Measurements from ENCODE around the gene DPP4. TPM values are rescaled to one million over a fixed set of nuclear protein-coding genes. Genes with fewer than 3 reads are reported as not detected.

The DPP4 gene
- total and polyA plus RNA-seq, 7 donors: 1.2 to 11.9 (median 6.9) TPM

GRCh38 chr2:162090109-162090508 is 16.1 kb upstream of the DPP4 start:
- Histone ChIP-seq H3K4me1 (no peaks in the 10 kb centered on the region), H3K27me3 (no peaks in the 10 kb centered on the region), H3K9me3 (no peaks in the 10 kb centered on the region), H3K36me3 (no peaks in the 10 kb centered on the region), H3K4me3 (no peak overlapping the region), H3K27ac (no peak overlapping the region)
- TF ChIP-seq POLR2AphosphoS5 (IDR thresholded peaks at IDR 0.05) (no peak), POLR2A (IDR thresholded peaks at IDR 0.05) (no peak), EP300 (IDR thresholded peaks at IDR 0.05) (no peak)
- TF ChIP-seq, protein P1, sequence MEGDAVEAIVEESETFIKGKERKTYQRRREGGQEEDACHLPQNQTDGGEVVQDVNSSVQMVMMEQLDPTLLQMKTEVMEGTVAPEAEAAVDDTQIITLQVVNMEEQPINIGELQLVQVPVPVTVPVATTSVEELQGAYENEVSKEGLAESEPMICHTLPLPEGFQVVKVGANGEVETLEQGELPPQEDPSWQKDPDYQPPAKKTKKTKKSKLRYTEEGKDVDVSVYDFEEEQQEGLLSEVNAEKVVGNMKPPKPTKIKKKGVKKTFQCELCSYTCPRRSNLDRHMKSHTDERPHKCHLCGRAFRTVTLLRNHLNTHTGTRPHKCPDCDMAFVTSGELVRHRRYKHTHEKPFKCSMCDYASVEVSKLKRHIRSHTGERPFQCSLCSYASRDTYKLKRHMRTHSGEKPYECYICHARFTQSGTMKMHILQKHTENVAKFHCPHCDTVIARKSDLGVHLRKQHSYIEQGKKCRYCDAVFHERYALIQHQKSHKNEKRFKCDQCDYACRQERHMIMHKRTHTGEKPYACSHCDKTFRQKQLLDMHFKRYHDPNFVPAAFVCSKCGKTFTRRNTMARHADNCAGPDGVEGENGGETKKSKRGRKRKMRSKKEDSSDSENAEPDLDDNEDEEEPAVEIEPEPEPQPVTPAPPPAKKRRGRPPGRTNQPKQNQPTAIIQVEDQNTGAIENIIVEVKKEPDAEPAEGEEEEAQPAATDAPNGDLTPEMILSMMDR (IDR thresholded peaks at IDR 0.05): no peak
- intact Hi-C loops (cut with DNase I): no loop called here
- DNase-seq: no peak
- WGBS, 2 donors: 29 to 57% methylated on average over 1 of the region's 1 CpG

DNA sequence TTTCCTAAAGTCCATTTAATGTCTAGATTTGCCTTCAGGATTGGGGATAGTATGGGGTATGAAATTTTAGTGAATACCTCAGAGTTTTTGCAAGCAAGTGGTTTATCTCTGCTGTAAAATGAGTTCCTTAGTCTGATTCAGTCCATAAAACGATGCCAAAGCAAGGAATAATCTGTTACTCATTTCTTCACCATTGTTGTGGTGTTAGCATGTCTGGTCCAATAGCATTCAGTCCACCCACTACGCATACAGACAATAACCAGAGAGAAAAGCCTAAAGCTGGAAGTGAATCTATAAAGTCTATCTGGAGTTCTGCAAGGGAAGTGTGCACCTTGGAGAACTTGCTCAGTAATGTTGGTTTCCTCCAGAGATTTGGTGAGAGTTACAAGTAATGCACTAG is 12.9 kb upstream of the DPP4 start:
- intact Hi-C loops (cut with DNase I): no loop called here
- WGBS, 2 donors: 90% methylated on average over 2 of the region's 2 CpGs

DNA sequence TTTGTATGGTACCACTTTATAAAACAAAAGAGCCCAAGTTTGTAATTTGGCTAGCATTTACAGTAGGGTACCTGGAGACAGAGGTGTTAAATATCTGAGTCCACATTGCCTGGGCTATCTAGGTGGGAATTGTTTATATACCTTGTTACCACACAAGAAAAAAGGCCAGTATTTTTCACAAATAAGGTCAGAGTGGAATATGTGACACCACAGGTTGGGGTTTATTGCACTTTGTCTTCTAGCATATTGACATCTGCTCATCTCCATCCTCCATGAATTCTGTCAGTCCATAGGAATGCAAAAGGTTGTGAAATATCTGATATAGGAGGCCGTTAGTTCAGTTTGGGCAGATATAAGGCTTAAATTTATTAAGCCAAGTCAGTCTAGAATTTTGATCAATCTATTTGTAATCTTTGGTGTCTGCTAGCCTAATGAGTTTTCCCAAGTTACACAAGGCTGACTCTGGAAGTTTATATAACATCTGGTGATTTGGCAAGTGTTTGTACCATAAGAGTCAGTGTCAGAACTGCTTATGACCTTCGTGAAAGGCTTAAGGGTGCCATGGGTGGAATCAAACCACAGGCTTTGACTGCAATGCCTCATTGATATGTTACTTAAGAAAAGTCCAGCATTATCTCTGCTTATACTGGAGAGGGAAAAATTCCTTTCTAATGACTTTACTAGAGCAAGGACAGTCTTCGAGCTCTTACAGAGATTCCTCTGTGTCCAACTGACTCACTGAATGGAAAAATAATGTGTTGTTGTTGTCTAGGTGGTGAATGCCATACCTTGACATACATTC is 11.3 kb upstream of the DPP4 start:
- intact Hi-C loops (cut with DNase I): no loop called here
- peaks cover 0 to 15% (median 5%) of the 10 kb centered on the region in 4 donors for H3K4me1 ChIP-seq
- 81 to 84% methylated on average over 3 of the region's 3 CpGs for WGBS, 2 donors
- no peak overlapping the region for H3K4me3 ChIP-seq
- H3K36me3 ChIP-seq: no peaks in the 10 kb centered on the region
- TF ChIP-seq POLR2AphosphoS5 (IDR thresholded peaks at IDR 0.05) (no peak), POLR2A (IDR thresholded peaks at IDR 0.05) (no peak), EP300 (IDR thresholded peaks at IDR 0.05) (no peak)
- TF ChIP-seq, protein P1 (IDR thresholded peaks at IDR 0.05): no peak
- H3K9me3 ChIP-seq: no peaks in the 10 kb centered on the region
- DNase-seq: no peak
- H3K27me3 ChIP-seq: no peaks in the 10 kb centered on the region
- H3K27ac ChIP-seq: no peak overlapping the region

More for the DNA sequence above, 12.9 kb upstream of the DPP4 start:
- H3K36me3 ChIP-seq: no peaks in the 10 kb centered on the region
- H3K4me1 ChIP-seq: peaks cover 0 to 6% (median 2%) of the 10 kb centered on the region in 4 donors
- H3K9me3 ChIP-seq: no peaks in the 10 kb centered on the region
- DNase-seq: no peak
- no peak for TF ChIP-seq POLR2AphosphoS5 (IDR thresholded peaks at IDR 0.05)
- TF ChIP-seq POLR2A (IDR thresholded peaks at IDR 0.05): no peak
- TF ChIP-seq, protein P1 (IDR thresholded peaks at IDR 0.05): no peak
- TF ChIP-seq EP300 (IDR thresholded peaks at IDR 0.05): no peak
- no peak overlapping the region for H3K4me3 ChIP-seq
- no peak overlapping the region for H3K27ac ChIP-seq
- H3K27me3 ChIP-seq: no peaks in the 10 kb centered on the region

DNA sequence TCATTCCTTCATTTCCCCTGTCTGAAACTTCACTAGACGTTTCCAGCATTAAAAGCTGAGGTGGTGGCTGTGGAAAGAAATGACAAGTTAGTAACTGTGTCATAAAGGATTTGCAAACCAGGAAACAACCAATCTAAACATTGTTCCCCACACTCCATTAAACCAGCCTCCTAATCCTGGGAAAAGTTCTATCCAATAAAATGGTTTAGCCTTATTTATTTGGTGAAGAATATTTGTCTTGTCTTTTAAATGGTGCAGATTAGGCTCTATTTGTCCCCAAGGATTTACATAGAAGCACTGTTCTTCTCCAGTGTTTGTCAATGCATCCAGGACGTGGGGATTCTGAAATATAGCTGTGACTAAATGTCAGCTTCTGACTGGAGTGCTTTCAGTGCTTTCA is 10.5 kb upstream of the DPP4 start:
- Histone ChIP-seq H3K27ac (no peak overlapping the region), H3K4me1 (peaks cover 0 to 15% (median 5%) of the 10 kb centered on the region in 4 donors), H3K36me3 (no peaks in the 10 kb centered on the region), H3K4me3 (no peak overlapping the region), H3K9me3 (peaks cover 0 to under 1% (median 0%) of the 10 kb centered on the region in 4 donors), H3K27me3 (no peaks in the 10 kb centered on the region)
- WGBS, 2 donors: 33 to 52% methylated on average over 2 of the region's 2 CpGs
- intact Hi-C loops (cut with DNase I): no loop called here
- no peak for DNase-seq
- no peak for TF ChIP-seq POLR2AphosphoS5 (IDR thresholded peaks at IDR 0.05)
- TF ChIP-seq, protein P1 (IDR thresholded peaks at IDR 0.05): no peak
- no peak for TF ChIP-seq POLR2A (IDR thresholded peaks at IDR 0.05)
- TF ChIP-seq EP300 (IDR thresholded peaks at IDR 0.05): no peak
